HG03196 (cell line): ENCODE measurements around the gene NCKAP5.

Experiments
- ATAC-seq: cut with Tn5 transposase; IDR thresholded peaks from one replicate; pipeline ENCODE4 v1.9.1; 2021; ENCODE audit not compliant: unreplicated experiment

NCKAP5 gene

DNA sequence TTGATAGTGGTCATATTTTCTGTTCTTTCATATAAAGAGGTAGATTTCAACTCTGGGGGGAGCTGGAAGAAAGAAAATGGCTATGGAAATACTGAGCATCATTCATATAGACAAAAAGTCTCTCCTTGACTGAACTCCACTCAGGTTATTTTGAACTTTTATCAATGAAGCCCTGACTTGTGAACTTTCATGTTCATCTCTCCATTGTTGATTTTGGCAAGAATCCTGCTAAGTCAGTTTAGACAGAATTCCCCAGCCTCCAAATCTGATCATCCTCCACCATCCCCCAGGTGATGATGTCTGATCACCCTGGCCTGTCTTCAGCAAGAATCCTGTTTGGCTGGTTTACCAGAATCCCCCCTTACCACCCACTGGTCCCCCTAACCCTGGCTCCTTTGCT lies 395.0 kb downstream of the NCKAP5 start:
- no peak for ATAC-seq

DNA sequence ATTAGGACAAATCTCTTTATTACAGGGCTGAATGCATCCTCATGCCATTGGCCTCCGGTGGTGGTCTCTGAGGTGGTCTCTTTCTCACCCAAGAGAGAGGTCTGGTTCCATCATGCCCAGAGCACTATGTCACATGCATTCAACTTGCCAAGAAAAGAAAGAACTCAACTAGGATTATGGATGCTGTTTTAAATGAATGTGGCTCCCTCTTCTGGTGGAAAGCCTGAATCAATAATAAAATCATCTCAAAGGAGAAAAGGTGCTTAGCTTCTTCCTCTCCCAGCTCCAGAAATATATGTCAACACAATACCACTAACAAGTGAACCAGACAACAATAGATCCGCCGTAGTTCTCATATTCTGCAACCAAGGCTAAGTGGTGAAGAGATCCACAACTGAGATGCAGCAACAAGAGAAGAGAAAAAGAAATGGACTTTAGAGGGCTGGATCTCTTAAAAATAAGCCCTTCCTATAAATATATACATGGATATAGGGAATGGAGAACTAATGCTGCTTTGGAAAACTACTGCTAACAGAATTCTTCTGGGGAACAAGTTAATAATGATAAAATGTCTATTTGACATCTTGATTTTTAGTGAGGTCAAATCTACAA lies 396.8 kb downstream of the NCKAP5 start:
- no peak for ATAC-seq

DNA sequence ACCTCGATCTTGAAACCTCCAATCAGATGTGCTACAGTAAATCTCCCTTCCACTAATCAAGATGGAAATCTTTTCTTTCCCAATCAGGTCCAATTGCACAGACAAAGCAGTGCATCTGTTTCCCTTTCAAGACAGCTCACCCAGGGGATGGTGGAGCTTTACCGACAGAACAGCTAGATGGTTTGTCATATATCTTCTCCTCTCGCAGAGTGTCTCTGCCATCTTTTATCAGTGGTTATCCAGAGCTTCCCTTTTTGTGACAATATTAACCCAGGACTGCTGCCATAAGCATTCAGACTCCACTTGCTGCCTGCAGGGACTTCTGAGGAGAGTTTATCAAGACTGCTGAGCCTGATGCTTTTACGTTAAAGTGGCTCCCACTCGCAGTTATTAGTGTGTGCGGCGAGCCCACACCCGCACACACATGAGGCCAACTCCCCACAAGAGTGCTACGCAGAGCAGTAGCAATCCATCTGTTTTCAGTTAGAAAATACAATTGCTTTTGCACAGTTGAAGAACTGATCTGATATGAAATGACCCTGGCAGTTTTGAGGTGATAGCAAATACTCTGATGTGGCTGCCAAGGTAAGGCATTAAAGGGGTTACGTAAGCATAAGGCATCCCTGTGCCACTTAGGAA lies 398.9 kb downstream of the NCKAP5 start:
- ATAC-seq: no peak

DNA sequence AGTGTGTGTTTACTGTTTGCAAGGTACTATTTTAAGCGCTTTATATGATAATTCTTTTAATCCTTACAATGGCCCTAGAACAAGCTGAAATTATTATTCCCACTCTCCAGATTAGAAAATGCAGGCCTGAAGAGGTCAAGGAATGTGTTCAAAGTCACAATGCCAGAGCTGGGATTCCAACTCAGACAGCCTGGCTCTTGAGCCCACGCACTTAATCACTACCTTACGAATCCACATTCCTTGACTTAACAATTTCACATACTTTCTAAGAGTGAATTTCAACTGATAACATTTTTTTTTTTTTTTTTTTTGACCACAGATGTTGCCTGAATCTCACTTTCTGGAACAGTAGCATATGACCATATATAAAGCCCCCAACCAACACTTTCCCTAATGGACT lies 400.3 kb downstream of the NCKAP5 start:
- no peak for ATAC-seq

DNA sequence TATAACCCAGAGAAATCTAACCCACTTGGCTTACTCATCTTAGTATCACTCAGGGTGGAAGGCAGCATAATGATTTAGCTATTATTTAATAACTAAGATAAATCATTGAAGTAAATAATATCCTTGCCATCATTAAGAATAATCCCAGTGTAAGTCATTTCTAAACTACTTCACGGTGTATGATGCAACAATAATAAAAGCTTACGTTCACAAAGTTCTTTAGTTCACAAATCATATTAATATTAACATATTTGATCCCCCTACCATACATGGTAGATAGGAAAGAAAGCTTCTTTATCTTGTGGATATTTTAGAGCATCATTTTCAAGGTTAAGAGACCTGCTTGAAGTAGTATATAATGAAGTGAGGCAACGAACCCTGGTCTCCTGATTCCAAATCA lies 401.0 kb downstream of the NCKAP5 start:
- no peak for ATAC-seq

DNA sequence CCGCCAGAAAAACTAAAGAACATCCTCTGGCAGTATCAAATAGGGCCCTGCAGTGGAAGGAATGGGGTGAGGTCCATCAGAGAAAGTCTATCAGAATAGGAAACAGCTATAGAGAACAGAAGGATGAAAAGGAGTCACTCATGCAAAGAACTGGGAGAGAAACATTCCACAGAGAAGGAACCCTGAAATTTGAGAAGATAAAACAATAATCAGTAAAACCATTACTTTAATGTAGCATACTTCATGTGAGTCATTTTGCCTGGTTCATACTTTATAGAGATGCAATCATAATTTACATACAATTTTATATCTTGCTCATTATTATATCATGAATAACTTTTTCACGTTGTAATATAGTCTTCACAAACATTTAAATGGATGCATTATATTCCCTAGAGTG lies 402.2 kb downstream of the NCKAP5 start:
- ATAC-seq: no peak

DNA sequence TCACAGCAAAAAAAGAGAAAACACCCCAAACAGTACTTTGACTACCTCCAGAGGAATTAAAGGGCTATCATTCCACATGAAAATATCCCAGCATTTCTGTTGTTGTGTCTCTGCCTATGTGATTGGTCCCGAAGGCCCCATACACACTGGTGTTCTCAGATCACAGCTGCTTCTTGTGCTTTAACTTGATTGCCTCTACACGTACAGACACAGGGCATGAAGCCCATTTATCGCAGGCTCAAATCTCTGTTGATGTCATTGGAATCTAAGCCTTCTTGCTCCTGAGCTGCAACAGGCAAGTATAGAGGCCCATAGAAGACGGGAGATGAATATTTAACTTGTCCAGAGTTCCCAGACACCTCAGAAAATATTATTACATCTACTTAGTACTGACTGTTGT lies 405.2 kb downstream of the NCKAP5 start:
- ATAC-seq: no peak

DNA sequence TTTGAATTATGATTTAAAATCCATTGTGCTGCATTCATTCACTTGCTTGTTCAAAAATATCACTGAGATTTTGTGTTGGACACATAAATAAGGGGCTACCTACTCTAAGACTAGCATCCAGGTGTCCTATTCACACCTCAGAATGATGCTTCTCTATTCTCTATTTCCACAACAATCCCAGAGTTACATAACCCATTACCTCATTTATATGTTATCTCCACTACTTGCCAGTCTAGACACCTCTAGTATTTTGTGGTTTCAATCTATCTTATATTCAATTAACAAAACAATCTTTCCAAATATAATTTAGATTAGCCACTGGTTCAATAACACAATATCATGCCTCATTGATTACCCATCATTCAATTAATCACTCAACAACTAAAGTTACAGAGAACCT lies 409.8 kb downstream of the NCKAP5 start:
- ATAC-seq: no peak

DNA sequence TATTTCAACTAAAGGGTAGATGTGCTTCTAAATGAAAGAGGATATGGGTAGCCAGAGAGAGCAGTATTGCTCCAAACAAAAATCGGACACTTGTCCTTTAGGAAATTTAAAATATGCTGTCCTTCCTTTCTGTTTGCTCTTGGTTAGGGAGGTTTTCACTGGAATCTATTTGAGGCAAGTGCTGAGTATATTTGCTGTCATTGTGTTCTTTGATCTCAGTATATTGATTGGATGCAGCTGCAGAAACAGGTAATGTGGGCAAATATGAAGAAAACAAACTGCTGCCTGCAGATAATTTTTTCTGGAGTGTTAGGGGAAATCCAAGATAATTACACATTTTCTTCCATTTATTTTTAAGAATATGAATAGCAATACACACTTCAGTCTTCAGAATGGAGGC lies 410.2 kb downstream of the NCKAP5 start:
- no peak for ATAC-seq

DNA sequence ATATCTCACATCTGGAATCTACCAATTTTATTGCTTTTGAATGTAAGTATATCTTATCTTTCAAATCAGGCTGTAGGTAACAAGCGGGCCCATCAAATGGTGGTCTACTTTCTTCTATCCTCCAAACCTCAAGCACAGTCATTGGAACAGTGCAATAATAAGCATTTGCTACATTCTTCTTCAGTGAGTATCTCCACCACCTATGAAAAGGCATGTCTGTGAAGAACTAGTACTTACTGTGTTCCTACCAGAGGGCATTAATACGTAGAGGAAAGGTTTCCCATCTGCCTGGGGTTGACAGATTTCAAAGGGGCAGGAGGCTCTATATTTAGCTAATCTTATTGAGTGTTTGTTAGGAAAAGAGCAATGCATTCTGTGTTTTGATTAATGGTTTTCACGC lies 411.1 kb downstream of the NCKAP5 start:
- no peak for ATAC-seq

DNA sequence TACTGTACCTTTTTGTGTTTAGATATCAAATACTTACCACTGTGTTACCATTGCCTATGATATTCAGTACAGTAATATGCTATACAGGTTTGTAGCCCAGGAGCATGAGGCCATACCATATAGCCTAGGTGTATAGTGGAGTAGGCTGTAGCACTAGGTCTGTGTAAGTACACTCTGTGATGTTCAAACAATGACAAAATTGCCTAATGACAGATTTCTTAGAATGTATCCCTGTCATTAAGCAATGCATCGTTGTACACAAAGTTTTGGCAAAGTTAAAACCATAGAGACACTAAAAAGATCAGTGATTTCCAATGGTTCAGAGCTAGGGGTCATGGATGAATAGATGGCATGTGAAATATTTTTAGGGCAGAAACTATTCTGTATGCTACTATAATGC lies 415.5 kb downstream of the NCKAP5 start:
- no peak for ATAC-seq

DNA sequence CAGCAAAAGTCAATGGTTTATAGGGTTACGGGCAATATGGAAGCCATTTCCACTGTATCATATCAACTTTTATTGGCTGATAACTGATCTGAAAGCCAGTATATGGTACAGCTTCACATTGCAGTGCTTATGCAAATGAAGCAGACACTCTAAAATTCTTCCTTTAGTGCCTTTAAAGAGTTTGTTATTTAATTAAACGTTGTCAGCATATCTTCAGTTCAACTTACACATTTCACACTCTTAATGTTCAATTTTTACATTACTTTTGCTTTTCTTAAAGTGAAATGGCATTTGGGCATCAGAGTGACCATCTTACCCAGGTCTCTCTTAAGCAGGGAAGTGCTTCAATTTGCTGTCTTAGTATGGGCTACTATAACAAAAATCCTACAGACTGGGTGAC lies 420.1 kb downstream of the NCKAP5 start:
- ATAC-seq: no peak

DNA sequence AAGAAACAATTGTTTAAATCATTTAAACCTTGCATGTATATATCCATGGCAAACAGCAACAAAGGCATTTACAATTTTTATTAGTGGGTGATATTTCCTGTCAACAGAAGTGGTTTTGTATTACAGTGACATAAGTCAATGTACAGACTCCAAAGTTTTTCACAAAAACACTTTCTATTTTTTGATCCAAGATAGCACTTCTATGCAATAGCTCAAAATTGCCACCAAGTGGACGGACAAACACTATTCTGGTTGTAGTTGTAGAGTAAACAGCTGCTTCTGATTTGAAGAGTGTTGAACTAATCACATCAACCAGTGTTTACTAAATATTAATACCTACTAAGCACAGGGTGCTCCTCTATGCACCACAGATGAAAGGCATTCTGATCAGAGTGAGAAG lies 421.4 kb downstream of the NCKAP5 start:
- ATAC-seq: no peak

DNA sequence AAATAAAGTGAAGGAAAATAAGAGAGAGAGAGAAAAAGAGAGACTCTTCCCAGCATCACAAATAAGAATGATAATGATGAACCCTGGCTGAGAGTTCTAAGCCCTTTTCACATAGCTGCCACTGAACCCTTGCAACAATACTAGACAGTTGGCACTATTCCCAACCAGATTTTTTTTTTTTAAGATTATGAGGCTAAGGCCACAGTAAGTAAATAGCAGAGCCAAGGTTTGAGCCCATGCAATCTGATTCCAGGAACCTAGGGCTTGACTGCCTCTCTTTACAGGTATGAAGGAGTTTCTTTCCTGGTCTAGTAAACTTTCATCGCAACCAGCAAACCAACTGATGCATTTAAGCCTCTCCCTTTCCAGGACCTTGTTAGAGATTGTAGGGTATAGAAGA lies 424.6 kb downstream of the NCKAP5 start:
- no peak for ATAC-seq

DNA sequence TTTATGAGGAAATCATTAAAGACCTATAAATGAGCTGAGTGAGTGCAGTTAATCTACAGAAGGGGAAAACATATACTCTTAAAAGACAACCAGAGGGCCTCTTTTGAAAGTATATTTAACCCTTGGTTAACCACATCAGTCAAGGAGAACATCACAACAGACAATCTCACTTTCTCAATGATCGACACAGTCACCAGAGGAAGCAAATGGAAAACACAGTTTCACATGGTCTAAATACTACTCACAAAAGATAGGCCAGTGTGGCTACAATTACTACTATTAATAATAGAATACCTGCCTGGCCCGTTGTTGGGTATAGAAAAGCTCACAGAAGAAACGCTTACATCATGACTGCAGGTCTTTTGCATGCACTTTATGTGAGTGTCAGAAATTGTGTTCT lies 426.2 kb downstream of the NCKAP5 start:
- ATAC-seq: no peak

DNA sequence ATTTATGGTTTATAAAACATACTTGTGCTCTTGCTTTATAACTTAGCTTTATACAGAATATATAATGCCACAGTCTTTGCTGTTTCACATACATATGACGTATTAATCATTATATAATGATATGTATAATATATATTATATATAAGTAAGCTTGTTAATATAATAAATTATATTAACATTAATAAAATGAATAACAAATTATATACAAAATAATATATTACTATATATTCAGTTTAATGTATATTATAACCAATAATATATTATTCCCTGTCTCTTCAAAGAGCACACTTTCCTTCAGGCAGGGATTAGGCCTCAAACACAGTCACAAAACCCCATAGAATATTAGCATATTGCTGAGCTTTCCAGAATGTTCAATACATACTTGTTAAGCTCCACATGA lies 427.6 kb downstream of the NCKAP5 start:
- ATAC-seq: no peak

DNA sequence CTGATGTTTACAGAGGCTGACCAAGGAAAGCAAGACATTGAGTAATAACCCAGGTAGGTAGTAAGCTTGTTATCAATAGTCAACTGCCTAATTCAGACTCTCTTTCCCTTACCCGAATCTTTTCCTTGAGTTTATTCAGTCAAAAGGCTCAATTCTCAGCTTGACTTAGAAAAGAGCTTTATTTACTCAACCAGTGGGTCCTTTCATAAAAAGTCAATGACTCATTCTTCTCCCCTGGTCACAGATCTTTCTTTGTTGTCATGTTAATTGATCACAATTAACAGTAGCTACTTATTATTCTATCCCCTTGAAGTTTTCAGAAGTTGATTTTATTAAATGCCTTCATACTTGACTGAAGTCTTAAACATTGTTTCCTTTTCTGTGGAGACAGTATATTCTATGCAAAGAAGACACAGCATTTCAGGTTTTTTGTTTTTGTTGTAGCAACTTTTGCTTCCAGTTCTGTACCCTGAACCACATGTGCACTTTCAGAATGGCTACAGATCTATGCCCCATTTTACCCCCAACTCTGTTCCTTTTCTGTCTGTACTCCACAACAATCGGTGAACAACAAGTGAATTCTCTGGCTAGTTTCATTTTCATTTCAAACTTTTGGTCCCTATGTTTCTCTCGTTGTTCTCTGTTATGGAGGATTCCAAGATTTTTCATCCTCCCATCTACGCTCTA lies 428.3 kb downstream of the NCKAP5 start:
- no peak for ATAC-seq

DNA sequence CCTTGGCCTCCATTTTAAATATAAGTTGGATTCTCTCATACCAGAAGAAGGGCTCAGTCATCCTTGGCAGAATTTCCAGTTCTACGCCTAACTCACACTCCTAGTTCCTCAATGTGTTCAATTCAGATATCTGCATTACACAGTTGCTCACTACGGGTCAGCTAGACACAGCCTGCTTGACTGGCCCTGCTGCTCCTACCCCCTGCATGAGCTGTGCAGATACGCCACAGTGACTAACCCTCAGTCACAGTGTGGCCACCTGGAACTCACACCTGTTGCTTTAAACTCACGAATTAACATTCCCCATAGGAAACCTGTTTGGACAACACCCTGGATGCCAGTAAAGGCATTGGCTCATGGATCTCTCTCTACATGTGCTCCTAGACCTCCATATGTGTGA lies 429.6 kb downstream of the NCKAP5 start:
- ATAC-seq: no peak

DNA sequence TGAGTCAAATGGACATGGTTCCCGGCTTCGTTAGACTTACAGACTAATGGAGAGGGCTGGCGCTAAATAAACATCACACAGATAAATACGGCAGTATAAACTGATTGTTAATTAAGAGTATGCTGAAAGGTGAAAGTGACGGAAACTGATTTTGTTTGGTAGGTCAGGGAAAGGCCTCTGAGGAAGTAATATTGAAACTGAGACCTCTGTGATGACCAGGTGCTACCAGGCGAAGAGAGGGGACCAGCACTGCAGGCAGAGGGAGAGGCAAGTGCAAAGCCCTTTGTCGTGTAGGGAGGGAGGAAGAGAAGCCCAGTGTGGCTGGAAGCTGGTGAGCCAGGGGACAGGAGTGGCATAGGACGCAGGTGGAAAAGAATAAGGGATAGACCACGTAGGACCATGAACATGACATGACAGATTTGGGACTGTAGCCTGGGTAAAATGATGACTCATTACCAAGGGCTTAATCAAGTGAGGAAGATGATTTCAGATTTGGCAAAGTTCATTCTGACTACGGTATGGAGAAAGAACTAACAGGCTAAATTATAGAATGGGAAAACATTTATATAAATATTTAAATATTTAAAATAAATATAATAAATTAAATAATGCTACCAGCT lies 433.1 kb downstream of the NCKAP5 start:
- ATAC-seq: no peak

DNA sequence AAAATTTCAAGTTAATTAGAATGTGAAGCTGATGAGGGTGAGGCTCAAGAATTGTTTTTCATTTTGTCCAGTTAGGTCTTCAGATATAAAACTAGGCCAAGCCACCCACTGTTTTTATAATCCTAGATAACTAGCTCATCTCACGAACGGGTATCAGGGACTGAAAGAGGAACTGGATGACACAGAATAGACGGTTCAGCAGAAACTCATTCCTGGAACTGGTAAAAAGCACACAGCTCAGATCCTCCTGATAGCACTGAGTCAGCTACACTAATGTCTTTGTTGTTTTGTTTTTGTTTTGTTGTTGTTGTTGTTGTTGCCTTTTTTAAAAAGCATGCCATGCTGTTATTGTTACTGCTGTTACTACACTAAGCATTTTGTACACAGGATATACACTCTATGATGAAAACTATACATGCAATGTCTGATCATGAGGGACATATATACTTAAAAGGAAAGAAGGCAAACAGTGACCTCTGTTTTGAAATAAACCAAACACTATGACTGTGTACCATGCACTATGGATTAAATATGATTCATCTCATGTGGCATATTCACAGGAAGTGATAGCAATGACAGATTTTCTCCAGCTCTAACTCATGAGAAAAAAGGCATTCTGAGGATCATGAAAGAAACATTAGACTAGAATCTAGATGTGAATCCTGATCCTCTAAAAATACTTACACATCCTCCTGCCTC lies 437.6 kb downstream of the NCKAP5 start:
- ATAC-seq: no peak

DNA sequence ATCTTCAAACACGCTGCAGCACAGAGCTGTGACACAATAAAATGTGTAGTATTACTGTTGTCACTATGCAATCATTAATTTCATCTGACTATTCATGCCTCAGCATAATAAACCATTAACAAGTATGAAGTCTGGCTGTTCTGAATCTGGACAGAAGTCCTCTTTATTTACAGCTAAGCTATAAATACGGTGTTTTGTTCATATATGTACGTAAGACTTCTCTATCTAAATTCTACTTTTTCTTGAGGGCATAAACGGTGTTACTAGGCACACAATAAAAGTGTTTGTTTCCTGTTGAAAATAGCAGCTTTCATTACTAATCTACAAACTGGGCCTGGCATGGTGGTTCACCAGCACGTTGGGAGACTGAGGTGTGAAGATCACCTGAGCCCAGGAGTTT lies 443.8 kb downstream of the NCKAP5 start:
- no peak for ATAC-seq

DNA sequence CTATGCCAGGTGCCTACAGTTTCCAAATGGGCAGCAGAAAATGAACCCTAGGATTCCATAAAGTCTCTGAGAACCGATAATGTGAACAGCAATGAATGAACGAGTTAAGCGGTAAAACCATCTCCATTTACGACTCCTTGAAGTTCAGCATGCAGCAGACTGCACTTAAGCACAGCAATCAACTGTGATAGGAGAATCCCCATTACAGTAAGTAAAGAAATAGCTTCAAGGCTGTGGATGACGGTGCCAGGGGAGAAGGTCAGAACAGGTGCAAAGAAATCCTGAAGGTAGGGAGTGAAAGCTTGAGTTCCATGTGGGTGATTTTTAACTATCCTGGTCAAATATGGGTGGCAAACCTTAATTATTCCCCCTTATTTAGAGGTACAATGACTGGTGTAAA lies 444.4 kb downstream of the NCKAP5 start:
- no peak for ATAC-seq
